RPMI7951 (cell line): ENCODE data around the gene PPP3CA. TPM values are rescaled to one million over a fixed set of nuclear protein-coding genes. Genes with fewer than 3 reads are reported as not detected.
A peak's percentile ranks its signal among the peaks of the same experiment; 100 is the strongest.
"Not testable (repeated sequence)": the region's sequence is repeated elsewhere in the genome, so short reads cannot be mapped to it uniquely, and the experiment has no call there.

Source experiments
- DNase-seq: peaks from one replicate; pipeline ENCODE4 v3.0.0-alpha.2; 2012; ENCODE audit warnings: low read depth
- total RNA-seq: library from RNA; depleted of rRNA; stranded (reverse); fragments of >200 nt; shearing (Covaris generic); gene quantifications from 2 replicates; pipeline ENCODE4 v1.2.3, GENCODE V29; 2014

Gene PPP3CA
- total RNA-seq, 1 experiment from 2014 or later = 45.4 TPM

GRCh38 chr4:101009471-101009870 lies 337.9 kb downstream of the PPP3CA start:
- no peak for DNase-seq

DNA sequence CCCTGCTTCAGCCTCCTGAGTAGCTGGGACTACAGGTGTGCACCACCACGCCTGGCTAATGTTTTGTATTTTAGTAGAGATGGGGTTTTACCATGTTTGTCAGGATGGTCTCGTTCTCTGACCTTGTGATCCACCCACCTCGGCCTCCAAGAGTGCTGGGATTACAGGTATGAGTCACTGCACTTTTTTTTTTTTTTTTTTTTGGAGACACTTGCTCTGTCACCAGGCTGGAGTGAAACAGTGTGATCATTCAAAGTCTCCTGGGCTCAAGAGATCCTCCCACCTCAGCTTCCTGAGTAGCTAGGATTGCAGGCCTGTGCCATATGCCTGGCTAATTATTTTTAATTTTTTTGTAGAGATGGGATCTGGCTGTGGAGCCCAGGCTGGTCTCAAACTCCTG lies 338.8 kb downstream of the PPP3CA start:
- no peak for DNase-seq

- no peak for DNase-seq
Measured at GRCh38 chr4:101005659-101006058, 341.7 kb downstream of the PPP3CA start.

- DNase-seq = no peak
Measured at GRCh38 chr4:101000496-101000895, 346.8 kb downstream of the PPP3CA start.

DNA sequence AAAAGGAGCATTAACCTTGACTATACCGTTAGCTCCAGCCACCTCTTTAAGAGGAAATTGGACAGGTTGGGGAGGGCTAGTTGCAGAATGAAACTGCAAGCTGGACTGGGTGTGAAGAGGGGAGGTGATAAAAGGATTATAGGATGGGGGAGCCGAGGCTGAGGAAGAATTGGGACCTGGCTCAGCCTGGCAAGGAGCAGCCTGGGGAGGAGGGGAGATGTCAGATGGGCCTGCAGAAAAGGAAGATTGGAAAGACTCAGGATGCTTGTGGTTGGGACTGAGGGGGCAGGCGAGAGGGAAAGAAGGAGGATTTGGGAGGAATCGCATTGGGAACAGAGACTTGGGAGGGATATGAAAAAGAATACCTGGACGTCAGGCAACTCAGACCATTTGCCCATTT lies 351.7 kb downstream of the PPP3CA start:
- no peak for DNase-seq

- not testable (repeated sequence) for DNase-seq
Measured at GRCh38 chr4:100995002-100995401, 352.3 kb downstream of the PPP3CA start.

DNA sequence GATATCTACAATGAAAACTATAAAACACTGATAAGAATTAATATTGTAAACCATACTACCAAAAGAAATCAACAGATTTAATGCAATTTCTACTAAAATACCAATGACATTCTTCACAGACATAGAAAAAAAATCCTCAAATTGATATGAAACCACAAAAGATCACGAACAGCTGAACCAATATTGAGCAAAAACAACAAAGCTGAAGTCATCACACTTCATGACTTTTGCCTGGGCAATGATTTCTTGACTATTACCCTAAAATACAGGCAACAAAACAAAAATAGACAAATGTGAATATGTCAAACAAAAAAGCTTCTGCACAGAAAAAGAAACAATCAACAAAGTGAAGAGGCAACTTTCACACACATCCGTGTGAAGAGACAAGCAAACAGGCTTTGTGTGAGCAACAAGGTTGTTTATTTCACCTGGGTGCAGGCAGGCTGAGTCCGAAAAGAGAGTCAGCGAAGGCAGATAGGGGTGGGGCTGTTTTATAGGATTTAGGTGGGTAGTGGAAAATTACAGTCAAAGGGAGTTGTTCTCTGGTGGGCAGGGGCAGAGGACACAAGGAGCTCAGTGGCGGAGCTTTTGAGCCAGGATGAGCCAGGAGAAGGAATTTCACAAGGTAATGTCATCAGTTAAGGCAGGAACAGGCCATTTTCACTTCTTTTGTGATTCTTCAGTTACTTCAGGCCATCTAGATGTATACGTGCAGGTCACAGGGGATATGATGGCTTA lies 355.8 kb downstream of the PPP3CA start:
- not testable (repeated sequence) for DNase-seq

- DNase-seq = no peak
Measured at GRCh38 chr4:100989401-100989800, 357.9 kb downstream of the PPP3CA start.

DNA sequence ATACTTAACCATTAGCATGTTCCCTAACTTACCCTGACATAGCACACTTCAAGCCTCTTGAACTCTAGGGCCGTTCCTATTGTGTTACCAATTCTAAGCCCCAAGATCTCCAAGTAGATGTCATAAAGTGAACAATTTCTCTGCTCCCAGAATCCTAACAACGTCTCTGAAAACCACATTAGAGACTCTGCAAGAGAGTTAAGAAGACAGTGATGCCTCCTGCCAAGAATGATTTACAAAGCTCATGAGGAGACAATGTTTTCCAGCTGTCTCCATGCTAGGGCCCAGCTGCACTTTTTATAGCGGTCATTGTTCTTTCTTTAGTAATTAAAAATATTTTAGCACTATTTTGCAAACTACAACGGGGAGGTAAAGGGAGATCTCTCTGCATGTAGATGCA lies 358.4 kb downstream of the PPP3CA start:
- DNase-seq = peak; percentile 23

- DNase-seq = peak; percentile 31
Measured at GRCh38 chr4:100986360-100986868, 360.9 kb downstream of the PPP3CA start.

GRCh38 chr4:100985576-100985975 lies 361.8 kb downstream of the PPP3CA start:
- no peak for DNase-seq

DNA sequence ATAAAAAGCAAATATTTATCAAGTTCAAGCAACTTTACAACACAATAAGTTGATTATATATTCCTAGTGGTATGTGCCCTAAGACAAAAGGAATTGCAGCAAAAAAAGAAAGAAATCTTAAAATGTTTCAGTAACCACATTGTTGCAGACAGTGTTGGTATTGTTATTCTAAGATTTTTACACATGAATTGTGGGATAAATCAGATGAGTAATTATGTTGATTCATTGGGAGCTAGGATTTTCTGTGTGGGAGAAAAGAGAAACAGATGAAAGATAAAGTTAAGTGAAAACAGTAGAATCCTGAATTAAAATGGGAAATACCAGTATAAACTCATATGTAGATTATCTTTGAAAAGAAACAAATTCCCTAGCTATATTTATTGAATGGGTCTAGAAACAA lies 362.4 kb downstream of the PPP3CA start:
- DNase-seq = peak; percentile 59

- DNase-seq = no peak
Measured at GRCh38 chr4:100983426-100983825, 363.9 kb downstream of the PPP3CA start.

DNA sequence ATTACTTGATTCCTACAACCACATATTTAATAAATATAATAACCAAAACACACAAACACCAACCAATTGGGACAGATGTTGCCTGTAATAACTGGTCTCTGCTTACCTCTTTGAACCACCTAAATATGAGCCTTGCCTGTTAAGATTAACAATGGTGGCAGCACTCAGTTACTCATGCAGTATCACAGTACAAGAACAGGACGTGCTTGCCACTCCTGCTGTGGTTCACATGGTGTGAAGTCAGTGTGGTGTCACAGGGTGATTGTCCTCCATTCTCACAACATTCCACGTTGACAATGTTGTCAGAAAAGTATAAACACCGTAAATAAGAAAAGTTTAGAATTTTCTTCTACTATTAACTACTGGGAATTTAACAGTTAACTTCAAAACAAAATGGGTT lies 365.0 kb downstream of the PPP3CA start:
- no peak for DNase-seq

DNA sequence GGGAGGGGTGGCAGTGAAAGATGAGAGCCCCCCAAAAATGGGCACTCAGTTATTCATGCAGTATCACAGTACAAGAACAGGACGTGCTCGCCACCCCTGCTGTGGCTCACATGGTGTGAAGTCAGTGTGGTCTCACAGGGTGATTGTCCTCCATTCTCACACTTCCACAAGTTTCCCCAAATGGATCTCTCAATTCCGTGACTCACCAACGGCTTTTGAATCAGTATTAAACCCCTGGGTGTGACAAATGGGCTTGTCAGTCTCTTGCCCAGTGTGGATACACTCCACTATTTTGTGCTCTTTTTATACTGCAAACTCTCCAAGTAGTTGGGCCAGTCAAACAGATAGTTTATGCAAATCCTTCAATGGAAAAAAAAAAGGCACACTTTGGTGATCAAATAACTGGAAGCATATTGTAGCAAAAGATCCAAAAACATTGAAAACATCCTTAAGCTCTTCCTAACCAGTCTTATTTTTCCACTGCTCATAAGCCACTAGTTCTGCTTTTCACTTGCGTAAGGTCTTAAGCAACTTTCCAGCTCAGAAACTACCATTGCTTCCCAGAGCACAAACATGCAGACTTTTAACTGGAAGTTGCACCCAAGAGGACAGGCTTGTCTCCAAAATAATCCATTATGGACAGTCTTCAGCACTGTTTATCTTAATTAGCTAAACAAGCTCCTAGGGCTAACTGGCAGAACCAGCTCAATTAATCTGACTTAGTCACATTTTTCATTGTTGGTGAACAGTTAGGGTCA lies 365.7 kb downstream of the PPP3CA start:
- peak; percentile 16 for DNase-seq

GRCh38 chr4:100979736-100980135 lies 367.6 kb downstream of the PPP3CA start:
- DNase-seq = no peak

DNA sequence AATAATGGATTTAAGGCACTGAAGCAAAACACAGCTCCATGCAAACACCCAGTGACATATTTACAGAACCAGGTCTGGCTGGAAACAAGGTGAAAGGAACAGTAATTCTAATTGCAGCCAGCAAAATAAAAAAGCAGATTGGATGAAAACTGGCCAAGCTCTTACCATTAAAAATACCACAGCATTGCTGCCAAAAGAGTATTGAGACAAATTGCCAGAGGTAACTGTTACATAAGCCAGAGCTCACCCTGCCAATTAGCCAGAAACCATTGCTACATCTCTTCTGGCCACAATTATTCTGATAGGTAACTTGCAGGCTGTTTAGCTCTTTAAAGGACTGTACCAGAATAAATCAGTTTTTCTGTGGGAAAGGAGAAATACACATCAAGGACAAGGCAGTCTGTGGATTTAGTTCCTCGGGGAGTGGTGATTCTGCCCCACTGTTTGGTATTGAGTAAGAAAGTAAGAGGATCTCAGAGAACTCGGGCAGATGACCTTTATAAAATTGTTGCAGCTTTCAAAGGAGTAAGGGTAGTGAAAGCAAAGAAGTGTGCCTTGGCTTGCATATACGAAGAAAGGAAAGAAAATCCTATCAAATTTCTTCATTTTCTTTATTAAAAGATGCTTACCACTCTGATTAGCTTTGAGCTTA lies 369.5 kb downstream of the PPP3CA start:
- no peak for DNase-seq

DNA sequence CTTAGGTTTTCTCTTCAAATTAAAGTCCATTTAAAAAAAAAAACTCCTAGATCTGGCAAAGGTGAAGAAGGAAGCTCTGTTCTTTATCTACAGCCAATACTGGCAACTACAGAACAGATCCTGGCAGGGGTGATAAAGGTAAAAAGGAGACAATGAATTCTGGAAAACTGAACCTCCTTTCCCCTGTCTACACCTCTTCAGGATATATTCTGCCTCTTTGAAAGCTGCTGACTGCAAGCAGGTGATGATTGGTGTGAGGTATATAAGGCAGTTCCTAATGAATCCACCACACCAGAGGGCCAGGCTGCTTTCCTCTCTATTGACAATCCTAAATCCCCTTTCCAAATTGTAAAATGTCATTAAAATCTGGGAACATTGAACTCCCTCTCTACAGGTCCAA lies 370.1 kb downstream of the PPP3CA start:
- DNase-seq = no peak
